Subcutaneous abdominal adipose tissue (tissue), 5 donors: Measurements from ENCODE around the gene ADAMTS3.
"Not testable (repeated sequence)": the region's sequence is repeated elsewhere in the genome, so short reads cannot be mapped to it uniquely, and the experiment has no call there.

Experiments
- H3K27ac ChIP-seq: one replicate; pipeline ENCODE4 v1.7.0; 2013; ENCODE audit warnings: low read depth, mild to moderate bottlenecking, inconsistent platforms, low read length, moderate library complexity
- H3K27me3 ChIP-seq, 5 donors: one replicate each; pipeline ENCODE4 v1.7.0; 2013; ENCODE audit warnings: low read length in 5 of 5, inconsistent platforms in 1 of 5; ENCODE audit not compliant: control insufficient read depth in 5 of 5, insufficient read depth in 4 of 5
- H3K36me3 ChIP-seq, 5 donors: one replicate each; pipeline ENCODE4 v1.7.0; 2013; ENCODE audit warnings: low read length in 5 of 5; ENCODE audit not compliant: control insufficient read depth in 5 of 5, insufficient read depth in 5 of 5
- H3K4me1 ChIP-seq, 5 donors: one replicate each; pipeline ENCODE4 v1.7.0; 2013; ENCODE audit warnings: low read length in 5 of 5, mild to moderate bottlenecking in 3 of 5, moderate library complexity in 1 of 5; ENCODE audit not compliant: control insufficient read depth in 5 of 5, insufficient read depth in 5 of 5
- H3K4me3 ChIP-seq, 5 donors: one replicate each; pipeline ENCODE4 v1.7.0; 2013; ENCODE audit warnings: low read length in 5 of 5, low read depth in 1 of 5
- H3K9ac ChIP-seq, 5 donors: one replicate each; pipeline ENCODE4 v1.7.0; 2013; ENCODE audit warnings: low read length in 5 of 5, mild to moderate bottlenecking in 4 of 5, moderate library complexity in 3 of 5
- H3K9me3 ChIP-seq, 5 donors: one replicate each; pipeline ENCODE4 v1.7.0; 2013; ENCODE audit warnings: low read length in 5 of 5; ENCODE audit not compliant: control insufficient read depth in 5 of 5
- donor health status: healthy.
- donor health status: healthy.
- donor health status: healthy.
- donor health status: healthy.
- donor health status: healthy.

ADAMTS3 gene

DNA sequence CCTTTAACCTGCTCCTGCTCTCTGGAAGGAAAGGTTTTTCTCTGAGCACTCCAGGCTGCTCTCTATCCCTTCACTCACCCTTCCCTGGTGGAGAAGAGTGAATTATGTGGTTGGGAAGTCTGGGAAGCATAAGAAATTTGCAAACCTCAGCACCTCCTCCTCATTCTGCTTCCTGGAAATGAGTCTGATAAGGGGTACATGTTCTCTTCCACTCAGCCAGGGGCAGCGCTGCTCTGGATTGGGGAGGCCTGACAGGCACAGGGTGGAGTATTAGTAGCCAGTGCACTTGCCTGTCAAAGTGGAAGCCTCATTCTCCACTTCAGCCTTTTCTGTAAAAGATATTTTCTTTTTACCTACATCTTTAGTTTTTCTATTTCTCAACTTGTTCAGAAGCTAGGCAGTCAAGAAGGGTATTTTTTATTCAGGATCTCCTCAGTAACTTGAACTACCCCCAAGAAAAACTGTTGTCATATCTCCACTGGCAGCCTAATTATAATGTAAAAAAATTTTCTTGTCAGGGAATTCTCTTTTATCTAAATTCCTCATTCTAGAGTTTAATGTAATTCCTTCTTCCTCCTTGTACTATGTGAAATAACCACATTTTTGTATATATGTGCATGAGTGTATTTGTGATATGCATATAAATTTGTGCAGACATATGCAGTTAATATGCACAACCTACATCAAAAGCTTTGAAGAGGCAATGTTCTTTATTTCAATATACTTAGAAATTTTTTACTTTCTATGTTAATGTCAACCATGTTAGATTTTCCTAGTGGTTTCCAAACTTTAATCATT, 15.3 kb downstream of the ADAMTS3 start:
- Histone ChIP-seq H3K27ac (no peak overlapping the region), H3K9ac (no peak overlapping the region), H3K36me3 (no peaks in the 10 kb centered on the region), H3K27me3 (no peaks in the 10 kb centered on the region), H3K4me3 (no peak overlapping the region), H3K4me1 (no peaks in the 10 kb centered on the region), H3K9me3 (no peaks in the 10 kb centered on the region)

DNA sequence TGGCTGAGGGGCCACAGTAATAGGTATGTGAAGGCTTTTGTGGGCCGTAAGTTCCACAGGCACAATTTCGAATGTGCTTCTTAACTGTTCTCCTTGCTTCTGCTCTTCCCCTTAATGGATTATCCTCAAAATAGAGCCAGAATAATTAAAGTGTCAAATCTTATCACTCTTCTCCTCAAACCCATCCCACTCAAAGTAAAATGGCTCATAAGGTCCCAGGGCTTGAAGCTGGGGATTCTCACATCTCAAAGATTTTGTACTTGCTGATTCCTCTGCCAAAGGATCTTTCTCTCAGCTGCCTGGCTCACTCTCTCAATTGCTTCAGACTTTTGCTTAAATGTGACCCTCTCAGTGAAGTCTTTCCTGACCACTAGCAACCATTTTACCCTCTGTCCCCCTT, 16.6 kb downstream of the ADAMTS3 start:
- Histone ChIP-seq H3K4me1 (no peaks in the 10 kb centered on the region), H3K27ac (no peak overlapping the region), H3K36me3 (no peaks in the 10 kb centered on the region), H3K9ac (no peak overlapping the region), H3K9me3 (no peaks in the 10 kb centered on the region), H3K4me3 (no peak overlapping the region), H3K27me3 (no peaks in the 10 kb centered on the region)

DNA sequence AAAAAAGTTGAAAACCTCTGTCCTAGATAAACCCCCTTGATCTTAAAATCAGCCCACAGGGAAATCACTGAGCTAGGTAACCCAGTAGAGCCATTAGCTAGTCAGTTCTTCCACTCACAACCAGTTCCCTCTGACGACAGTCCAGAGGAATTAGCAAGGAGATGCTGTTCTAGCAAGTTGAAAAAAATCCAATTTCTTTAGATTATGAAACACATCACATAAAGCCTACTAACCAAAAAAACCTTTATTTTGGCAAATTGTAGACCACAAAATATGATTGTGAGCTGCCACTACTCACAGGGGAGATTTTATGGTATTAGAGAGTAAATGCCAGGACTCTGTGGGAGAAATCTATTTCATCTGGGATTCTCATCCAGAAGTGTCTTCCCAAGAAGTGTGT, 22.6 kb downstream of the ADAMTS3 start:
- no peaks in the 10 kb centered on the region for H3K36me3 ChIP-seq
- no peak overlapping the region for H3K4me3 ChIP-seq
- no peaks in the 10 kb centered on the region for H3K4me1 ChIP-seq
- no peak overlapping the region for H3K9ac ChIP-seq
- H3K27me3 ChIP-seq: no peaks in the 10 kb centered on the region
- H3K9me3 ChIP-seq: no peaks in the 10 kb centered on the region
- H3K27ac ChIP-seq: no peak overlapping the region

DNA sequence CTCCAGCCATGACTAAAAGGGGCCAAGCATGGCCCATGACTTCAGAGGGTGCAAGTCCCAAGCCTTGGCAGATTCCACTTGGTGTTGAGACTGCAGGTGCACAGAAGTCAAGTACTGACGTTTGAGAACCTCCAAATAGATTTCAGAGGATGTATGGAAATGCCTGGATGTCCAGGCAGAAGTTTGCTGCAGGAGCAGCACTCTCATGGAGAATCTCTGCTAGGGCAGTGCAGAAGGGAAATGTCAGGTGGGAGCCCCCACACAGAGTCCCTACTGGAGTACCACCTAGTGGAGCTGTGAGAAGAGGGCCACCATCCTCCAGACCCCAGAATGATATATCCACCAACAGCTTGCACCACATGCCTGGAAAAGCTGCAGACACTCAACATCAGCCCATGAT, 28.3 kb downstream of the ADAMTS3 start:
- H3K27me3 ChIP-seq: not testable (repeated sequence)

DNA sequence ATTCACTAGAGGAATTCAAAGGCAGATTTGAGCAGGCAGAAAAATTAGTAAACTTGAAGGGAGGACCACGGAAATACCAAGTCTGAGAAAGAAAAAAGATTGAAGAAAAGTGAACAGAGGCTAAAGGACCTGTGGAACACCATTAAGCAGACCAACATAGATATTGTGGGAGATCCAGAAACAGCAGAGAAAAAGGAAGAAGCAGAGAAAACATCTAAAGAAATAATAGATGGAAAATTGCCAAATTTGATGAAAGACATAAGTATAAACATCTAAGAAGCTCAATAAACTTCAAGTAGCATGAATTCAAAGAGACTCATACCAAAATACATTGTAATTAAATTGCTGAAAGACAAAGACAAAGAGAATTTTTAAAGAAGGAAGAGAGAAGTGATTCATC, 31.0 kb downstream of the ADAMTS3 start:
- Histone ChIP-seq H3K9me3 (peaks cover 0 to 7% (median 3%) of the 10 kb centered on the region in 5 donors), H3K27me3 (no peaks in the 10 kb centered on the region), H3K4me1 (no peaks in the 10 kb centered on the region), H3K36me3 (no peaks in the 10 kb centered on the region), H3K4me3 (no peak overlapping the region), H3K9ac (no peak overlapping the region), H3K27ac (no peak overlapping the region)

More for the DNA sequence above, 28.3 kb downstream of the ADAMTS3 start:
- not testable (repeated sequence) for H3K36me3 ChIP-seq, H3K27ac ChIP-seq, H3K9ac ChIP-seq, H3K9me3 ChIP-seq, H3K4me1 ChIP-seq, H3K4me3 ChIP-seq

DNA sequence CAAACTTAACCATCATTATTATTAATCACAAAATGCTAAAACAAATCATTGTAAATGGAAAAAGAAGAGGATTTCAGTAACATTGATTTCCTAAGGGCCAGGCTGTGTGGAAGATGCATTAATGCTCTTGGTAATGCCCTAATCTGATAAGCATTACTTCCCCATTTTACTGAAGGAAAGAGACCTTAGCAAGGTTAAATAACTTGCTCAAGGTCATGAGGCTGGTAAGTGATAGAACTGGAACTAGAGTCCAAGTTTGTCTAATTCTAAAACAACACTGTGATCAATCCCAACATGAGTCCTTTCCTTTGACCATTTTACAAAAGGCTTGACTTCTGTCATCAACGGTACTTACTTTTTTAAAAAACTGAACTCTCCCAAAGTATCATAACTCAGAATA, 32.6 kb downstream of the ADAMTS3 start:
- no peak overlapping the region for H3K27ac ChIP-seq
- no peaks in the 10 kb centered on the region for H3K4me1 ChIP-seq
- H3K9ac ChIP-seq: no peak overlapping the region
- no peaks in the 10 kb centered on the region for H3K36me3 ChIP-seq
- H3K4me3 ChIP-seq: no peak overlapping the region
- H3K9me3 ChIP-seq: peaks cover 0 to 7% (median 3%) of the 10 kb centered on the region in 5 donors
- H3K27me3 ChIP-seq: no peaks in the 10 kb centered on the region

DNA sequence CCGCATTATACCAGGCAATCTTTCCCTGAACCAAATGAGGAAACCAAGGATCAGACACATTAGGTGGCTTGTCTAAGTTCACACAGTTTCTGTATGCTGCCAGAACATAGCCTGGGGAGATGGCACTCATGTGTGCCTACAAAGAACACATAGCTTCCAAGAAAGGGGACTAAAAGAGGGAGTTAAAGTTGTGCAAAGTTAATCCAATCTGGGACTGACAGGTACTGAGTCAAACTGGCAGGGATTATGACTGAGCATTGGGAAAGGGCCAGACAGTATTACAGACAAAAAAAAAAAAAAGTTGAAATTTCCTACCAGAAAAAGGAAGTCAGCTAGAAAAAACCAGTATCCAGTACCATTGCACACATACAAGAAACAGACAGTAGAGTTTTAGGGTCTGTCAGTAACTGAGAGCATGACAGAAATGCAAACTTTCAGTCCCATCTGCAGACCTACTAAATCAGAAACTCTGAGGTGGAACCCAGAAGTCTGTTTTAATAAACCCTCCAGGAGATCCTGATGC, 37.2 kb downstream of the ADAMTS3 start:
- H3K4me1 ChIP-seq: no peaks in the 10 kb centered on the region
- H3K27me3 ChIP-seq: no peaks in the 10 kb centered on the region
- no peaks in the 10 kb centered on the region for H3K9me3 ChIP-seq
- no peak overlapping the region for H3K4me3 ChIP-seq
- no peaks in the 10 kb centered on the region for H3K36me3 ChIP-seq
- H3K27ac ChIP-seq: no peak overlapping the region
- no peak overlapping the region for H3K9ac ChIP-seq

DNA sequence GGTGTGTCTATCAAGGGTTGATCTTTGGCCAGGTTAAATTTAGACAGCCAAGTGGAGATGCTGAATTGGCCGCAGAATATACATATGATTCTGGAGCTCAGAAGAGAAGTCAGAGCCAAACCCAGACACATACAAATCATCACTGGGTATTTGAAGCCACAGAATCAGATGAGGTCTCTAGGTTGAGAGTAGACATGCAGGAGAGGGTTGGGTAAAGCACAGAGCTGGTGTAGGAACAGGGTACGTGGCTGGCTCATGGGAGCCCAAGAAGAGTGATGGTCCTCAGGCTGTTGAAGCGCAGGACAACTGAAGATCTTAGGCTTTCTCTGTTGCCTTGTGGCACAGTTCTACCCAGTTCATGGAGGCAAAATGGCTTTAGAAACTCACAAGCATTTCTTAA, 37.7 kb downstream of the ADAMTS3 start:
- H3K36me3 ChIP-seq: no peaks in the 10 kb centered on the region
- no peaks in the 10 kb centered on the region for H3K4me1 ChIP-seq
- H3K4me3 ChIP-seq: no peak overlapping the region
- H3K27me3 ChIP-seq: no peaks in the 10 kb centered on the region
- no peak overlapping the region for H3K9ac ChIP-seq
- H3K9me3 ChIP-seq: no peaks in the 10 kb centered on the region
- H3K27ac ChIP-seq: no peak overlapping the region

DNA sequence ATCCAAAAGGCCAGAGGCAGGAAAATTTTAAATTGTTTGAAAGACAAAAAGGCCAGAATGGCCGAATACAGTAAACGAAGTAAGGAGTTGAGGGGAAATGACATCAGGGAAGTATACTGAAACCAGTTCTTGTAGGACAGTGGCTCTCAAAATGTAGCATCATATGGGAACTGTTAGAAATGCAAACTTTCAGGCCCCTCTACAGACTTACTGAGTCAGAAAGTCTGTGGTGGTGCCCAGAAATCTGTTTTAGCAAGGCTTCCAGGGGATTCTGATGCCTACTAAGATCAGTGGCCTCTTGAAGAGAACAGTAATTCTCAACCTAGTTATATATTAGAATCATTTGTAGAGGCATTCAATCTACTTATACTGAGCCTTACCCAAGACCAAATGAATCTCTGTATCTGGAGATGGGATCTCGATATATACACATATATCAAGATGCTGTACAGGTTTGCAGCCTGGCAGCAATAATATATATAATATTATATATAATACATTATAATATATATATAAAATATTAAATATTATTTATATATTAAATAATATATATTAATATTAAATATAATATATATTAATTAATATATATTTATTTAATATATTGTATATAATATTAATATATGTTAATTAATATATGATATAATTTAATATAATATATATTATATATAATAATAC, 39.7 kb downstream of the ADAMTS3 start:
- Histone ChIP-seq H3K4me3 (no peak overlapping the region), H3K4me1 (peaks cover 0 to 3% (median 0%) of the 10 kb centered on the region in 5 donors), H3K9me3 (no peaks in the 10 kb centered on the region), H3K27me3 (no peaks in the 10 kb centered on the region), H3K9ac (no peak overlapping the region), H3K27ac (no peak overlapping the region), H3K36me3 (no peaks in the 10 kb centered on the region)

DNA sequence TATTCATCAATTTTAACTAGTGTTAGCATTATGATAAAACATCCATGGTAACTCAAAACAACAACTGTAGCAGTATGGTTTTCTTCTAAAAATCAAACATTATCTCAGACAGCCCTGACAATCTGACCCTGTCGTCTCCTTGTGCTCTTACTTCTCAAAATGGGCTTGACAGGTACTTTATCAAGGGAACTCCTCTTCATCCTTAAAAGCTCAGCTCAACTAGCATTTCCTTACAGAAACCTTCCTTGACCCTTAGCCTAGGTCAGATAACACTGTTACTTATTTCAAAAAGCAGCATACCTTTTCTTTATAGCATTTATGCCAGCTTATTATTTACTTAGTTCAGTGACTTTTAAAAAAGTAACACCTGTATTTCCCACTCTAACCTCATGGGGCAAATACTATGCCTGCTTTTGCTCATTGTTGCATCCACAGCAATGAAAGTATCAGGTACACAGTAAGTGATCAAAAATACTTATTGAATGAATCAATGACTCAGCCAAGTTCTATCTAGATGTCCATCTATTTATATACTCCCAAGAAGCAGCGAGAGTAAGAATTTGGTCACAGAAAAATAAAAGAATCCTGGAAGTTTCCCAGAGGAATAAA, 41.9 kb downstream of the ADAMTS3 start:
- no peaks in the 10 kb centered on the region for H3K9me3 ChIP-seq
- H3K36me3 ChIP-seq: no peaks in the 10 kb centered on the region
- H3K27me3 ChIP-seq: no peaks in the 10 kb centered on the region
- no peak overlapping the region for H3K27ac ChIP-seq
- no peak overlapping the region for H3K4me3 ChIP-seq
- peaks cover 0 to 3% (median 0%) of the 10 kb centered on the region in 5 donors for H3K4me1 ChIP-seq
- H3K9ac ChIP-seq: no peak overlapping the region
